ENCODE results near the gene NFAM1. TPM values are rescaled to one million over a fixed set of nuclear protein-coding genes. Genes with fewer than 3 reads are reported as not detected.

NFAM1 gene
- total and polyA plus RNA-seq, 2 of the 4 experiments (the other 2 are of a cell fraction): not detected

GRCh38 chr22:42425989-42426355 lies 6.2 kb downstream of the NFAM1 start:
- H2BK15ac ChIP-seq (ENCODE audit: low read depth, low read length): no peak overlapping the region
- no peaks in the 10 kb centered on the region for H3K9me3 ChIP-seq (ENCODE audit: control insufficient read depth, insufficient read depth, low read length)
- H4K91ac ChIP-seq (ENCODE audit: insufficient read depth, low read depth, low read length): no peak overlapping the region
- TF ChIP-seq MAFK (IDR thresholded peaks at IDR 0.05; ENCODE audit: low read depth, low read length): no peak
- no peak for TF ChIP-seq FOS (IDR thresholded peaks at IDR 0.05; ENCODE audit: low read depth, low read length)
- no peak for TF ChIP-seq CHD1 (IDR thresholded peaks at IDR 0.05; ENCODE audit: low read depth, low read length)
- no peak for TF ChIP-seq ELK1 (IDR thresholded peaks at IDR 0.05; ENCODE audit: borderline replicate concordance, low read depth, low read length)
- TF ChIP-seq CEBPB (IDR thresholded peaks at IDR 0.05; ENCODE audit: low read depth, low read length): no peak
- no peak for TF ChIP-seq NFE2L2 (IDR thresholded peaks at IDR 0.05; ENCODE audit: low read depth, low read length)
- TF ChIP-seq SMC3 (IDR thresholded peaks at IDR 0.05; ENCODE audit: low read depth, low read length): no peak
- TF ChIP-seq MXI1 (IDR thresholded peaks at IDR 0.05; ENCODE audit: borderline replicate concordance, low read depth, low read length): no peak
- TF ChIP-seq RAD21 (IDR thresholded peaks at IDR 0.05; ENCODE audit: low read length): no peak
- no peak for TF ChIP-seq RCOR1 (IDR thresholded peaks at IDR 0.05; ENCODE audit: insufficient replicate concordance, low read length)
- no peak for TF ChIP-seq USF2 (IDR thresholded peaks at IDR 0.05; ENCODE audit: low read depth, low read length)
- TF ChIP-seq, protein P1, sequence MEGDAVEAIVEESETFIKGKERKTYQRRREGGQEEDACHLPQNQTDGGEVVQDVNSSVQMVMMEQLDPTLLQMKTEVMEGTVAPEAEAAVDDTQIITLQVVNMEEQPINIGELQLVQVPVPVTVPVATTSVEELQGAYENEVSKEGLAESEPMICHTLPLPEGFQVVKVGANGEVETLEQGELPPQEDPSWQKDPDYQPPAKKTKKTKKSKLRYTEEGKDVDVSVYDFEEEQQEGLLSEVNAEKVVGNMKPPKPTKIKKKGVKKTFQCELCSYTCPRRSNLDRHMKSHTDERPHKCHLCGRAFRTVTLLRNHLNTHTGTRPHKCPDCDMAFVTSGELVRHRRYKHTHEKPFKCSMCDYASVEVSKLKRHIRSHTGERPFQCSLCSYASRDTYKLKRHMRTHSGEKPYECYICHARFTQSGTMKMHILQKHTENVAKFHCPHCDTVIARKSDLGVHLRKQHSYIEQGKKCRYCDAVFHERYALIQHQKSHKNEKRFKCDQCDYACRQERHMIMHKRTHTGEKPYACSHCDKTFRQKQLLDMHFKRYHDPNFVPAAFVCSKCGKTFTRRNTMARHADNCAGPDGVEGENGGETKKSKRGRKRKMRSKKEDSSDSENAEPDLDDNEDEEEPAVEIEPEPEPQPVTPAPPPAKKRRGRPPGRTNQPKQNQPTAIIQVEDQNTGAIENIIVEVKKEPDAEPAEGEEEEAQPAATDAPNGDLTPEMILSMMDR (conservative IDR thresholded peaks at IDR 0.05; ENCODE audit: low read depth, low read length): no peak
- H2AK5ac ChIP-seq (ENCODE audit: low read depth, low read length): no peak overlapping the region
- DNase-seq: no peak
- no TSS peak for BruUV-seq (replicated peaks)
- POLR2A ChIA-PET (ENCODE audit: unreplicated experiment): no interaction called here
- no peaks in the 10 kb centered on the region for H3K36me3 ChIP-seq (ENCODE audit: control insufficient read depth, insufficient read depth, low read length)
- H3K23ac ChIP-seq (ENCODE audit: low read depth, low read length): no peak overlapping the region
- H2BK120ac ChIP-seq (ENCODE audit: low read depth, low read length): no peak overlapping the region
- CTCF ChIA-PET: no interaction called here
- no peak for ATAC-seq (ENCODE audit: low read depth)
- H3K56ac ChIP-seq (ENCODE audit: extremely low read depth, insufficient read depth, low read length): no peak overlapping the region
- H4K8ac ChIP-seq (ENCODE audit: low read depth in 2 of 2, low read length in 2 of 2): no peak overlapping the region
- H3K4ac ChIP-seq (ENCODE audit: low read depth, low read length): no peak overlapping the region
- H2AFZ ChIP-seq (replicated peaks; ENCODE audit: low read length, poor library complexity): no peak overlapping the region
- H3K9me1 ChIP-seq (ENCODE audit: insufficient read depth, low read length): no peaks in the 10 kb centered on the region
- peaks cover 54% of the 10 kb centered on the region for H3K27me3 ChIP-seq (ENCODE audit: control insufficient read depth, insufficient read depth, low read length)
- no peak overlapping the region for H3K14ac ChIP-seq (replicated peaks; ENCODE audit: low read depth, low read length)
- no peaks in the 10 kb centered on the region for H3K4me1 ChIP-seq (ENCODE audit: control insufficient read depth, insufficient read depth, low read length)
- H4K20me1 ChIP-seq (ENCODE audit: insufficient read depth, low read length): no peaks in the 10 kb centered on the region
- dilution Hi-C loops (cut with HindIII; ENCODE audit: low sequenced_read_pairs, unreplicated experiment) (no loop called here), in situ Hi-C loops (cut with MboI; ENCODE audit: low sequenced_read_pairs) (no loop called here), intact Hi-C loops (cut with micrococcal nuclease) (no loop called here)
- H3K4me3 ChIP-seq (ENCODE audit: insufficient read depth, low read depth, low read length): no peak overlapping the region
- H3K79me1 ChIP-seq (ENCODE audit: low read depth in 1 of 2, low read length in 2 of 2): no peaks in the 10 kb centered on the region
- no peak overlapping the region for H4K5ac ChIP-seq (ENCODE audit: low read depth, low read length)
- H3K27ac ChIP-seq (ENCODE audit: insufficient read depth, low read length): no peak overlapping the region
- 80% methylated on average over 1 of the region's 3 CpGs; no CpG with 5 or more reads in 1 of the 2 experiments for WGBS, 2 experiments (ENCODE audit: extremely low coverage in 2 of 2, insufficient read length in 1 of 2)
- no peak overlapping the region for H3K9ac ChIP-seq (ENCODE audit: low read depth, low read length)
- no peak overlapping the region for H3K18ac ChIP-seq (ENCODE audit: low read depth, low read length)
- H2BK5ac ChIP-seq (ENCODE audit: low read depth, low read length, poor library complexity, severe bottlenecking): no peak overlapping the region
- no peak overlapping the region for H2AK9ac ChIP-seq (replicated peaks; ENCODE audit: low read depth, low read length, poor library complexity)
- no peak overlapping the region for H3K4me2 ChIP-seq (ENCODE audit: low read depth, low read length)
- H2BK20ac ChIP-seq (ENCODE audit: low read depth, low read length): no peak overlapping the region

Data from IMR-90 (cell line).